Trophoblast cell (in vitro differentiated cells and primary cell): ENCODE measurements around the gene PDE6G.

Experiments used
- DNase-seq, 2 donors: peaks; one replicate each; pipeline ENCODE4 v3.0.0-alpha.2; 2016
- H2AFZ ChIP-seq: 2 replicates; pipeline ENCODE4 v1.6.1; 2013; ENCODE audit warnings: low read length, moderate library complexity, mild to moderate bottlenecking; ENCODE audit not compliant: insufficient read depth, poor library complexity
- H2AK5ac ChIP-seq: 2 replicates; pipeline ENCODE4 v1.6.1; 2013; ENCODE audit warnings: mild to moderate bottlenecking, low read length
- H2BK120ac ChIP-seq: 2 replicates; pipeline ENCODE4 v1.6.1; 2013; ENCODE audit warnings: low read length, mild to moderate bottlenecking, moderate library complexity; ENCODE audit not compliant: insufficient read depth, poor library complexity
- H2BK12ac ChIP-seq: 2 replicates; pipeline ENCODE4 v1.6.1; 2013; ENCODE audit warnings: mild to moderate bottlenecking, low read length, moderate library complexity
- H2BK5ac ChIP-seq: 2 replicates; pipeline ENCODE4 v1.6.1; 2013; ENCODE audit warnings: low read length, low read depth, moderate library complexity, mild to moderate bottlenecking; ENCODE audit not compliant: poor library complexity
- H3K14ac ChIP-seq: 2 replicates; pipeline ENCODE4 v1.6.1; 2013; ENCODE audit warnings: mild to moderate bottlenecking, low read length
- H3K18ac ChIP-seq: 2 replicates; pipeline ENCODE4 v1.6.1; 2013; ENCODE audit warnings: mild to moderate bottlenecking, low read length
- H3K23ac ChIP-seq: 2 replicates; pipeline ENCODE4 v1.6.1; 2013; ENCODE audit warnings: low read length
- H3K27ac ChIP-seq: 2 replicates; pipeline ENCODE4 v1.5.1; 2013; ENCODE audit warnings: low read depth, mild to moderate bottlenecking, inconsistent platforms, low read length, moderate library complexity
- H3K27me3 ChIP-seq: 2 replicates; pipeline ENCODE4 v1.6.1; 2013; ENCODE audit warnings: inconsistent platforms, mild to moderate bottlenecking, low read length, moderate library complexity; ENCODE audit not compliant: insufficient read depth
- H3K36me3 ChIP-seq, 2 experiments: 1 replicate in 1 of 2; 2 replicates in 1 of 2; pipeline ENCODE4 v1.6.1; 2013; ENCODE audit warnings: low read length in 2 of 2, mild to moderate bottlenecking in 2 of 2, moderate library complexity in 1 of 2; ENCODE audit not compliant: insufficient read depth in 2 of 2, control insufficient read depth in 1 of 2
- H3K4ac ChIP-seq: 2 replicates; pipeline ENCODE4 v1.6.1; 2013; ENCODE audit warnings: low read depth, mild to moderate bottlenecking, low read length, moderate library complexity
- H3K4me1 ChIP-seq, 2 experiments: 1 replicate in 1 of 2; 2 replicates in 1 of 2; pipeline ENCODE4 v1.6.1; 2013; ENCODE audit warnings: low read length in 2 of 2, mild to moderate bottlenecking in 2 of 2, moderate library complexity in 1 of 2; ENCODE audit not compliant: insufficient read depth in 2 of 2, control insufficient read depth in 1 of 2
- H3K4me2 ChIP-seq: 2 replicates; pipeline ENCODE4 v1.6.1; 2013; ENCODE audit warnings: inconsistent platforms, mild to moderate bottlenecking, low read length, moderate library complexity
- H3K4me3 ChIP-seq: 2 replicates; pipeline ENCODE4 v1.5.1; 2013; ENCODE audit warnings: mild to moderate bottlenecking, low read depth, low read length, inconsistent platforms
- H3K79me1 ChIP-seq: one replicate; pipeline ENCODE4 v1.6.1; 2013; ENCODE audit warnings: low read length
- H3K79me2 ChIP-seq: 2 replicates; pipeline ENCODE4 v1.6.1; 2013; ENCODE audit warnings: low read length, mild to moderate bottlenecking; ENCODE audit not compliant: control insufficient read depth, insufficient read depth, poor library complexity
- H3K9ac ChIP-seq: 2 replicates; pipeline ENCODE4 v1.6.1; 2013; ENCODE audit warnings: mild to moderate bottlenecking, low read length
- H3K9me3 ChIP-seq: 2 replicates; pipeline ENCODE4 v1.6.1; 2013; ENCODE audit warnings: low read depth, mild to moderate bottlenecking, control low read depth, inconsistent platforms, low read length; ENCODE audit not compliant: insufficient read depth
- H4K12ac ChIP-seq: 2 replicates; pipeline ENCODE4 v1.6.1; 2013; ENCODE audit warnings: low read depth, mild to moderate bottlenecking, low read length, moderate library complexity
- H4K8ac ChIP-seq: 2 replicates; pipeline ENCODE4 v1.6.1; 2013; ENCODE audit warnings: low read depth, mild to moderate bottlenecking, low read length, moderate library complexity
- H4K91ac ChIP-seq: one replicate; pipeline ENCODE4 v1.6.1; 2013; ENCODE audit warnings: low read depth, mild to moderate bottlenecking, low read length, moderate library complexity
- WGBS: extraction: QIAGEN DNeasy Blood & Tissue Kit; methylation state at CpG from one replicate; pipeline ENCODE4 v1.1.7; 2013; ENCODE audit warnings: missing lambda C conversion rate; ENCODE audit not compliant: insufficient read length, insufficient coverage; ENCODE audit errors: extremely low coverage; 5-methylcytosine and 5-hydroxymethylcytosine counted together

PDE6G gene

GRCh38 chr17:81641825-81642489 lies 14.4 kb downstream of the PDE6G start:
- H4K91ac ChIP-seq, result no peak overlapping the region

GRCh38 chr17:81640011-81640410 lies 16.3 kb downstream of the PDE6G start:
- no CpG with 5 or more reads among the region's 9 CpGs for WGBS
- no peak for DNase-seq
- Histone ChIP-seq H2BK120ac (no peak overlapping the region), H3K9me3 (no peaks in the 10 kb centered on the region), H2AK5ac (no peak overlapping the region), H3K9ac (no peak overlapping the region), H2BK12ac (no peak overlapping the region), H3K79me2 (peaks cover 13% of the 10 kb centered on the region), H3K23ac (no peak overlapping the region), H3K18ac (no peak overlapping the region), H4K91ac (no peak overlapping the region), H3K27me3 (no peaks in the 10 kb centered on the region), H3K4me3 (no peak overlapping the region), H4K12ac (no peak overlapping the region), H2AFZ (no peak overlapping the region), H3K4ac (no peak overlapping the region), H3K36me3 (peaks cover 0 to 3% of the 10 kb centered on the region in 2 experiments), H3K4me1 (peaks cover 8 to 16% of the 10 kb centered on the region in 2 experiments), H4K8ac (no peak overlapping the region), H3K27ac (no peak overlapping the region), H2BK5ac (no peak overlapping the region), H3K14ac (no peak overlapping the region), H3K4me2 (no peak overlapping the region), H3K79me1 (peaks cover 8% of the 10 kb centered on the region)

More at GRCh38 chr17:81641825-81642489, 14.4 kb downstream of the PDE6G start:
- Histone ChIP-seq H3K4ac (no peak overlapping the region), H2BK120ac (no peak overlapping the region), H3K9ac (no peak overlapping the region), H3K27me3 (no peaks in the 10 kb centered on the region), H3K23ac (no peak overlapping the region), H3K79me1 (no peaks in the 10 kb centered on the region), H3K4me3 (no peak overlapping the region), H2BK12ac (no peak overlapping the region), H3K27ac (no peak overlapping the region), H2BK5ac (no peak overlapping the region), H3K18ac (no peak overlapping the region), H3K9me3 (no peaks in the 10 kb centered on the region), H3K14ac (no peak overlapping the region), H2AK5ac (no peak overlapping the region), H2AFZ (no peak overlapping the region), H4K12ac (no peak overlapping the region), H3K79me2 (no peaks in the 10 kb centered on the region), H3K36me3 (no peaks in the 10 kb centered on the region), H4K8ac (no peak overlapping the region), H3K4me1 (peaks cover 3 to 9% of the 10 kb centered on the region in 2 experiments), H3K4me2 (no peak overlapping the region)
- DNase-seq, result peak; percentile 64 to 72
- no CpG with 5 or more reads among the region's 17 CpGs for WGBS

- H3K27ac ChIP-seq, result no peak overlapping the region
These were observed 17.7 kb downstream of the PDE6G start for GRCh38 chr17:81638683-81639082.

GRCh38 chr17:81636505-81637288 lies 19.6 kb downstream of the PDE6G start, which contains the start of the genes NPLOC4 and TSPAN10:
NPLOC4 (minus strand) TSS chr17:81637112; CDS start chr17:81636930, 182 bp downstream.
TSPAN10 (plus strand) TSS chr17:81637196; CDS start chr17:81642413, 5,217 bp downstream.
- Histone ChIP-seq H3K36me3 (peaks cover 1 to 3% of the 10 kb centered on the region in 2 experiments), H3K14ac (peak within 1 kb of the TSS; percentile 100), H3K4me2 (peak within 1 kb of the TSS; percentile 87), H4K12ac (peak within 1 kb of the TSS; percentile 99), H2AK5ac (peak within 1 kb of the TSS; percentile 99), H3K9ac (peak within 1 kb of the TSS; percentile 95), H2BK5ac (peak within 1 kb of the TSS; percentile 99), H3K79me1 (peaks cover 8% of the 10 kb centered on the region), H3K27ac (peak within 1 kb of the TSS; percentile 91), H3K4ac (peak within 1 kb of the TSS; percentile 100), H2AFZ (peak within 1 kb of the TSS; percentile 96), H3K4me3 (peak within 1 kb of the TSS; percentile 93), H3K18ac (peak within 1 kb of the TSS; percentile 100), H4K91ac (peak within 1 kb of the TSS; percentile 97), H2BK12ac (peak within 1 kb of the TSS; percentile 68), H3K23ac (no peak within 1 kb of the TSS), H4K8ac (peak within 1 kb of the TSS; percentile 96), H3K79me2 (peaks cover 13% of the 10 kb centered on the region), H3K4me1 (peaks cover 6 to 7% of the 10 kb centered on the region in 2 experiments), H2BK120ac (peak within 1 kb of the TSS; percentile 89), H3K9me3 (no peaks in the 10 kb centered on the region), H3K27me3 (no peaks in the 10 kb centered on the region)
- peak; percentile 76 to 95 for DNase-seq
- WGBS, result no CpG with 5 or more reads among the region's 77 CpGs

More at GRCh38 chr17:81638683-81639082, 17.7 kb downstream of the PDE6G start:
- Histone ChIP-seq H3K79me1 (peaks cover 8% of the 10 kb centered on the region), H2AFZ (no peak overlapping the region), H3K9ac (no peak overlapping the region), H3K14ac (no peak overlapping the region), H2BK5ac (no peak overlapping the region), H3K79me2 (peaks cover 13% of the 10 kb centered on the region), H3K36me3 (peaks cover 0 to 3% of the 10 kb centered on the region in 2 experiments), H2AK5ac (no peak overlapping the region), H3K4me2 (no peak overlapping the region), H4K12ac (no peak overlapping the region), H3K9me3 (no peaks in the 10 kb centered on the region), H4K8ac (no peak overlapping the region), H3K27me3 (no peaks in the 10 kb centered on the region), H2BK12ac (no peak overlapping the region), H3K4ac (no peak overlapping the region), H3K4me3 (no peak overlapping the region), H4K91ac (no peak overlapping the region), H3K4me1 (peaks cover 8 to 16% of the 10 kb centered on the region in 2 experiments), H3K23ac (no peak overlapping the region), H2BK120ac (no peak overlapping the region), H3K18ac (no peak overlapping the region)
- no CpG with 5 or more reads among the region's 4 CpGs for WGBS
- peak in 1 of 2 donors; percentile 64 for DNase-seq
